ENCODE measurements around the gene KLRK1.

GRCh38 chr12:10388624-10389413 is 1.0 kb downstream of the KLRK1 start:
- TF ChIP-seq, protein P1, sequence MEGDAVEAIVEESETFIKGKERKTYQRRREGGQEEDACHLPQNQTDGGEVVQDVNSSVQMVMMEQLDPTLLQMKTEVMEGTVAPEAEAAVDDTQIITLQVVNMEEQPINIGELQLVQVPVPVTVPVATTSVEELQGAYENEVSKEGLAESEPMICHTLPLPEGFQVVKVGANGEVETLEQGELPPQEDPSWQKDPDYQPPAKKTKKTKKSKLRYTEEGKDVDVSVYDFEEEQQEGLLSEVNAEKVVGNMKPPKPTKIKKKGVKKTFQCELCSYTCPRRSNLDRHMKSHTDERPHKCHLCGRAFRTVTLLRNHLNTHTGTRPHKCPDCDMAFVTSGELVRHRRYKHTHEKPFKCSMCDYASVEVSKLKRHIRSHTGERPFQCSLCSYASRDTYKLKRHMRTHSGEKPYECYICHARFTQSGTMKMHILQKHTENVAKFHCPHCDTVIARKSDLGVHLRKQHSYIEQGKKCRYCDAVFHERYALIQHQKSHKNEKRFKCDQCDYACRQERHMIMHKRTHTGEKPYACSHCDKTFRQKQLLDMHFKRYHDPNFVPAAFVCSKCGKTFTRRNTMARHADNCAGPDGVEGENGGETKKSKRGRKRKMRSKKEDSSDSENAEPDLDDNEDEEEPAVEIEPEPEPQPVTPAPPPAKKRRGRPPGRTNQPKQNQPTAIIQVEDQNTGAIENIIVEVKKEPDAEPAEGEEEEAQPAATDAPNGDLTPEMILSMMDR (IDR thresholded peaks at IDR 0.05; ENCODE audit: low read depth, low read length, missing input control) = no peak
- TF ChIP-seq GABPA (IDR thresholded peaks at IDR 0.05 in 1 of 2, conservative IDR thresholded peaks at IDR 0.05 in 1 of 2) (no peak), MAX (IDR thresholded peaks at IDR 0.05) (no peak), SP1 (IDR thresholded peaks at IDR 0.05) (no peak), TAF1 (conservative IDR thresholded peaks at IDR 0.05) (no peak), FOXA1 (IDR thresholded peaks at IDR 0.05) (no peak)
- TF ChIP-seq, protein P2, sequence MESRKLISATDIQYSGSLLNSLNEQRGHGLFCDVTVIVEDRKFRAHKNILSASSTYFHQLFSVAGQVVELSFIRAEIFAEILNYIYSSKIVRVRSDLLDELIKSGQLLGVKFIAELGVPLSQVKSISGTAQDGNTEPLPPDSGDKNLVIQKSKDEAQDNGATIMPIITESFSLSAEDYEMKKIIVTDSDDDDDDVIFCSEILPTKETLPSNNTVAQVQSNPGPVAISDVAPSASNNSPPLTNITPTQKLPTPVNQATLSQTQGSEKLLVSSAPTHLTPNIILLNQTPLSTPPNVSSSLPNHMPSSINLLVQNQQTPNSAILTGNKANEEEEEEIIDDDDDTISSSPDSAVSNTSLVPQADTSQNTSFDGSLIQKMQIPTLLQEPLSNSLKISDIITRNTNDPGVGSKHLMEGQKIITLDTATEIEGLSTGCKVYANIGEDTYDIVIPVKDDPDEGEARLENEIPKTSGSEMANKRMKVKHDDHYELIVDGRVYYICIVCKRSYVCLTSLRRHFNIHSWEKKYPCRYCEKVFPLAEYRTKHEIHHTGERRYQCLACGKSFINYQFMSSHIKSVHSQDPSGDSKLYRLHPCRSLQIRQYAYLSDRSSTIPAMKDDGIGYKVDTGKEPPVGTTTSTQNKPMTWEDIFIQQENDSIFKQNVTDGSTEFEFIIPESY (IDR thresholded peaks at IDR 0.05) = no peak
